Mesendoderm (in vitro differentiated cells): ENCODE results near the gene TNNC1.

Source experiments
- DNase-seq: peaks from one replicate; pipeline ENCODE4 v3.0.0; 2013
- H2AK5ac ChIP-seq: 2 replicates; pipeline ENCODE4 v1.6.1; 2013; ENCODE audit warnings: low read length, inconsistent platforms
- H2BK120ac ChIP-seq: 2 replicates; pipeline ENCODE4 v1.6.1; 2013; ENCODE audit warnings: low read depth, mild to moderate bottlenecking, low read length, moderate library complexity, mixed read lengths
- H2BK15ac ChIP-seq: replicated peaks from 2 replicates; pipeline ENCODE4 v1.6.1; 2013; ENCODE audit warnings: low read depth, mild to moderate bottlenecking, moderate library complexity
- H2BK5ac ChIP-seq: 2 replicates; pipeline ENCODE4 v1.6.1; 2013; ENCODE audit warnings: low read length, inconsistent platforms
- H3K18ac ChIP-seq: 2 replicates; pipeline ENCODE4 v1.6.1; 2013; ENCODE audit warnings: mild to moderate bottlenecking, low read length, mixed read lengths
- H3K23ac ChIP-seq: one replicate; pipeline ENCODE4 v1.6.1; 2013; ENCODE audit warnings: low read length
- H3K27ac ChIP-seq: 2 replicates; pipeline ENCODE4 v1.5.1; 2013; ENCODE audit warnings: low read depth, mild to moderate bottlenecking, inconsistent platforms, low read length, moderate library complexity
- H3K27me3 ChIP-seq: 2 replicates; pipeline ENCODE4 v1.6.1; 2013; ENCODE audit warnings: low read length, control low read depth, mild to moderate bottlenecking, inconsistent platforms; ENCODE audit not compliant: insufficient read depth, poor library complexity
- H3K36me3 ChIP-seq: 2 replicates; pipeline ENCODE4 v1.6.1; 2013; ENCODE audit warnings: low read length, inconsistent platforms; ENCODE audit not compliant: control insufficient read depth, insufficient read depth
- H3K4ac ChIP-seq: one replicate; pipeline ENCODE4 v1.6.1; 2013; ENCODE audit warnings: low read depth, mild to moderate bottlenecking, low read length, moderate library complexity
- H3K4me1 ChIP-seq: 2 replicates; pipeline ENCODE4 v1.6.1; 2013; ENCODE audit warnings: low read depth, low read length, inconsistent platforms; ENCODE audit not compliant: control insufficient read depth
- H3K4me2 ChIP-seq: 2 replicates; pipeline ENCODE4 v1.6.1; 2013; ENCODE audit warnings: low read length
- H3K4me3 ChIP-seq: 2 replicates; pipeline ENCODE4 v1.5.1; 2013; ENCODE audit warnings: mild to moderate bottlenecking, low read length
- H3K56ac ChIP-seq: one replicate; pipeline ENCODE4 v1.6.1; 2013; ENCODE audit warnings: low read length
- H3K79me1 ChIP-seq: 2 replicates; pipeline ENCODE4 v1.6.1; 2013; ENCODE audit warnings: low read length, inconsistent platforms
- H3K79me2 ChIP-seq: 2 replicates; pipeline ENCODE4 v1.6.1; 2013; ENCODE audit warnings: mild to moderate bottlenecking, low read length; ENCODE audit not compliant: control insufficient read depth, insufficient read depth
- H3K9ac ChIP-seq: 2 replicates; pipeline ENCODE4 v1.6.1; 2013; ENCODE audit warnings: low read length, inconsistent platforms
- H4K5ac ChIP-seq: one replicate; pipeline ENCODE4 v1.6.1; 2013; ENCODE audit warnings: low read length
- H4K8ac ChIP-seq: one replicate; pipeline ENCODE4 v1.6.1; 2013; ENCODE audit warnings: low read depth, mild to moderate bottlenecking, control low read depth, low read length, moderate library complexity
- WGBS: extraction: QIAGEN DNeasy Blood & Tissue Kit; methylation state at CpG from one replicate; pipeline ENCODE4 v1.1.7; 2013; ENCODE audit warnings: low lambda C conversion rate, missing lambda C conversion rate; ENCODE audit not compliant: insufficient coverage; ENCODE audit errors: extremely low coverage; 5-methylcytosine and 5-hydroxymethylcytosine counted together

TNNC1 gene

GRCh38 chr3:52490939-52491526 lies 37.2 kb upstream of the TNNC1 start:
- no peaks in the 10 kb centered on the region for H3K4me1 ChIP-seq
- H3K23ac ChIP-seq = no peak overlapping the region
- no CpG with 5 or more reads among the region's 23 CpGs for WGBS
- H3K4me2 ChIP-seq = no peak overlapping the region
- H2BK120ac ChIP-seq = no peak overlapping the region
- H3K9ac ChIP-seq = no peak overlapping the region
- H3K4me3 ChIP-seq = no peak overlapping the region
- H2BK5ac ChIP-seq = no peak overlapping the region
- H3K56ac ChIP-seq = no peak overlapping the region
- no peak overlapping the region for H3K27ac ChIP-seq
- no peaks in the 10 kb centered on the region for H3K79me2 ChIP-seq
- no peak overlapping the region for H2BK15ac ChIP-seq
- no peaks in the 10 kb centered on the region for H3K79me1 ChIP-seq
- no peak overlapping the region for H4K5ac ChIP-seq
- no peak overlapping the region for H2AK5ac ChIP-seq
- H3K27me3 ChIP-seq = no peaks in the 10 kb centered on the region
- no peak overlapping the region for H4K8ac ChIP-seq
- H3K4ac ChIP-seq = no peak overlapping the region
- H3K36me3 ChIP-seq = peaks cover 13% of the 10 kb centered on the region
- no peak for DNase-seq
- no peak overlapping the region for H3K18ac ChIP-seq

GRCh38 chr3:52490035-52490938 lies 36.4 kb upstream of the TNNC1 start:
- Histone ChIP-seq H3K9ac (no peak overlapping the region), H3K18ac (no peak overlapping the region), H2BK5ac (no peak overlapping the region), H3K4me3 (no peak overlapping the region), H2AK5ac (no peak overlapping the region), H4K8ac (no peak overlapping the region), H2BK15ac (no peak overlapping the region), H3K27me3 (no peaks in the 10 kb centered on the region), H3K56ac (no peak overlapping the region), H3K36me3 (peaks cover 13% of the 10 kb centered on the region), H2BK120ac (no peak overlapping the region), H3K27ac (no peak overlapping the region), H3K4me1 (no peaks in the 10 kb centered on the region), H3K79me1 (no peaks in the 10 kb centered on the region), H3K4me2 (no peak overlapping the region), H3K23ac (no peak overlapping the region), H3K4ac (no peak overlapping the region), H3K79me2 (no peaks in the 10 kb centered on the region), H4K5ac (no peak overlapping the region)
- no peak for DNase-seq
- WGBS = no CpG with 5 or more reads among the region's 22 CpGs

- H3K4me3 ChIP-seq = no peak overlapping the region
- no peak overlapping the region for H3K9ac ChIP-seq
- H2BK5ac ChIP-seq = no peak overlapping the region
- peaks cover 13% of the 10 kb centered on the region for H3K36me3 ChIP-seq
- no peaks in the 10 kb centered on the region for H3K4me1 ChIP-seq
- no peak overlapping the region for H3K27ac ChIP-seq
- H4K8ac ChIP-seq = no peak overlapping the region
- no peak overlapping the region for H3K56ac ChIP-seq
- H2AK5ac ChIP-seq = no peak overlapping the region
- WGBS = no CpG with 5 or more reads among the region's 18 CpGs
- H2BK15ac ChIP-seq = no peak overlapping the region
- H2BK120ac ChIP-seq = no peak overlapping the region
- no peak overlapping the region for H3K4ac ChIP-seq
- no peaks in the 10 kb centered on the region for H3K79me1 ChIP-seq
- DNase-seq = no peak
- H3K4me2 ChIP-seq = no peak overlapping the region
- H3K18ac ChIP-seq = no peak overlapping the region
- no peaks in the 10 kb centered on the region for H3K79me2 ChIP-seq
- no peaks in the 10 kb centered on the region for H3K27me3 ChIP-seq
- H4K5ac ChIP-seq = no peak overlapping the region
- no peak overlapping the region for H3K23ac ChIP-seq
These were observed 35.6 kb upstream of the TNNC1 start for GRCh38 chr3:52489453-52489852.

DNA sequence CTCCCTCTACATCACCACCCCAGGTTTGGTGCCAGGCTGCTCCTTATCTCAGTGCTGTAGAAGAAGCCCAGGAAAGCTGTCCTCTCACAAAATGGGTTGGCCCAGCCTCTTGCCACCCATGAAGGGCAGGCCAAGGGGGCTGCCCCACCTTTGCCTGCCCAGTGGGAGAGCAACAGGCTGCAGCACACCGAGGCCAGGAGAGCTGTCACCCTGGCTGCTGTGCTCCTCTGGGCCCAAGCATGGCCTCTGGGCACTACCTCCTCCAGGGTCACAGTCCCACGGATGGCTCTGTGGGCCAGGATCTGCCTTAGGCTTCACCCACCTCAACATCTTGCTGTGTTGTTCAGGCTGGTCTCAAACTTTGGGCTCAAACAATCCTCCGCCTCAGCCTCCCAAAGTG lies 34.9 kb upstream of the TNNC1 start:
- Histone ChIP-seq H4K8ac (no peak overlapping the region), H3K27ac (no peak overlapping the region), H2BK15ac (no peak overlapping the region), H3K27me3 (no peaks in the 10 kb centered on the region), H3K18ac (no peak overlapping the region), H3K79me2 (no peaks in the 10 kb centered on the region), H3K9ac (no peak overlapping the region), H3K4ac (no peak overlapping the region), H3K79me1 (no peaks in the 10 kb centered on the region), H2AK5ac (no peak overlapping the region), H2BK5ac (no peak overlapping the region), H3K4me2 (no peak overlapping the region), H3K4me1 (no peaks in the 10 kb centered on the region), H3K23ac (no peak overlapping the region), H4K5ac (no peak overlapping the region), H3K36me3 (peaks cover 13% of the 10 kb centered on the region), H2BK120ac (no peak overlapping the region), H3K4me3 (no peak overlapping the region), H3K56ac (no peak overlapping the region)
- no CpG with 5 or more reads among the region's 3 CpGs for WGBS
- no peak for DNase-seq

DNA sequence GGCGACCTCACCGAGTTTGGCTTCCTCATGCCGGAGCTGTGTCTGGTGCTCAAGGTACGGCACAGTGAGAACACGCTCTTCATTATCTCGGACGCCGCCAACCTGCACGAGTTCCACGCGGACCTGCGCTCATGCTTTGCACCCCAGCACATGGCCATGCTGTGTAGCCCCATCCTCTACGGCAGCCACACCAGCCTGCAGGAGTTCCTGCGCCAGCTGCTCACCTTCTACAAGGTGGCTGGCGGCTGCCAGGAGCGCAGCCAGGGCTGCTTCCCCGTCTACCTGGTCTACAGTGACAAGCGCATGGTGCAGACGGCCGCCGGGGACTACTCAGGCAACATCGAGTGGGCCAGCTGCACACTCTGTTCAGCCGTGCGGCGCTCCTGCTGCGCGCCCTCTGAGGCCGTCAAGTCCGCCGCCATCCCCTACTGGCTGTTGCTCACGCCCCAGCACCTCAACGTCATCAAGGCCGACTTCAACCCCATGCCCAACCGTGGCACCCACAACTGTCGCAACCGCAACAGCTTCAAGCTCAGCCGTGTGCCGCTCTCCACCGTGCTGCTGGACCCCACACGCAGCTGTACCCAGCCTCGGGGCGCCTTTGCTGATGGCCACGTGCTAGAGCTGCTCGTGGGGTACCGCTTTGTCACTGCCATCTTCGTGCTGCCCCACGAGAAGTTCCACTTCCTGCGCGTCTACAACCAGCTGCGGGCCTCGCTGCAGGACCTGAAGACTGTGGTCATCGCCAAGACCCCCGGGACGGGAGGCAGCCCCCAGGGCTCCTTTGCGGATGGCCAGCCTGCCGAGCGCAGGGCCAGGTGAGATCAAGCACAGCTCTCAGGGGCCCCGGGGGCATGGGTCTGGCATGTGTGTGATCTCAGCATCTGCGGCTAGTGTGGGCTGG lies 34.2 kb upstream of the TNNC1 start:
- peaks cover 13% of the 10 kb centered on the region for H3K36me3 ChIP-seq
- DNase-seq = no peak
- no peaks in the 10 kb centered on the region for H3K79me2 ChIP-seq

More for the DNA sequence above, 34.2 kb upstream of the TNNC1 start:
- Histone ChIP-seq H2BK5ac (no peak overlapping the region), H2BK120ac (no peak overlapping the region), H3K56ac (no peak overlapping the region), H3K23ac (no peak overlapping the region), H3K27ac (no peak overlapping the region), H2BK15ac (no peak overlapping the region), H3K4ac (no peak overlapping the region), H3K27me3 (no peaks in the 10 kb centered on the region), H3K9ac (no peak overlapping the region), H3K4me2 (no peak overlapping the region), H4K8ac (no peak overlapping the region), H3K79me1 (no peaks in the 10 kb centered on the region), H2AK5ac (no peak overlapping the region), H3K4me3 (no peak overlapping the region), H4K5ac (no peak overlapping the region), H3K18ac (no peak overlapping the region), H3K4me1 (no peaks in the 10 kb centered on the region)
- no CpG with 5 or more reads among the region's 59 CpGs for WGBS
